ENCODE data around the gene MAB21L4. TPM values are rescaled to one million over a fixed set of nuclear protein-coding genes. Genes with fewer than 3 reads are reported as not detected.

MAB21L4 gene
- total and polyA plus RNA-seq, 8 donors: 0.79 to 35.7 (median 2.0) TPM

GRCh38 chr2:240896871-240897692, 1.1 kb upstream of the MAB21L4 start:
- Histone ChIP-seq H3K4me1 (peaks cover 3 to 6% of the 10 kb centered on the region in 2 donors), H3K4me3 (no peak overlapping the region), H3K27ac (no peak overlapping the region), H3K36me3 (no peaks in the 10 kb centered on the region), H3K9me3 (no peaks in the 10 kb centered on the region), H3K27me3 (no peaks in the 10 kb centered on the region)
- DNase-seq: peak in 1 of 4 donors; percentile 79
- TF ChIP-seq CTCF (IDR thresholded peaks at IDR 0.05): no peak
- ATAC-seq: peak; percentile 48
- intact Hi-C loops (cut with DNase I): no loop called here

- ATAC-seq (peak; percentile 11), DNase-seq (no peak)
- no peaks in the 10 kb centered on the region for H3K36me3 ChIP-seq
- H3K9me3 ChIP-seq: no peaks in the 10 kb centered on the region
- H3K27ac ChIP-seq: peak overlapping the region in 1 of 2 donors; percentile 44
- no peak for TF ChIP-seq CTCF (IDR thresholded peaks at IDR 0.05)
- H3K4me3 ChIP-seq: no peak overlapping the region
- intact Hi-C loops (cut with DNase I): no loop called here
- no peaks in the 10 kb centered on the region for H3K27me3 ChIP-seq
- H3K4me1 ChIP-seq: peaks cover 3 to 6% of the 10 kb centered on the region in 2 donors
Measured at GRCh38 chr2:240896394-240896793, 438 bp upstream of the MAB21L4 start.

- Histone ChIP-seq H3K27me3 (no peaks in the 10 kb centered on the region), H3K4me1 (peaks cover 3 to 6% of the 10 kb centered on the region in 2 donors), H3K36me3 (no peaks in the 10 kb centered on the region), H3K27ac (no peak overlapping the region), H3K9me3 (no peaks in the 10 kb centered on the region), H3K4me3 (peak overlapping the region in 1 of 2 donors; percentile 31)
- intact Hi-C loops (cut with DNase I): no loop called here
- no peak for TF ChIP-seq CTCF (IDR thresholded peaks at IDR 0.05)
- peak in 1 of 4 donors; percentile 68 for DNase-seq
- no peak for ATAC-seq
Measured at GRCh38 chr2:240894836-240895558, 959 bp downstream of the MAB21L4 start.

- intact Hi-C loops (cut with DNase I): no loop called here
- no peaks in the 10 kb centered on the region for H3K36me3 ChIP-seq
- H3K4me1 ChIP-seq: peaks cover 3 to 6% of the 10 kb centered on the region in 2 donors
- H3K9me3 ChIP-seq: no peaks in the 10 kb centered on the region
- ATAC-seq (no peak), DNase-seq (peak in 1 of 4 donors; percentile 74)
- H3K27me3 ChIP-seq: no peaks in the 10 kb centered on the region
- H3K4me3 ChIP-seq: peak overlapping the region in 1 of 2 donors; percentile 31
- no peak overlapping the region for H3K27ac ChIP-seq
- TF ChIP-seq CTCF (IDR thresholded peaks at IDR 0.05): no peak
Measured at GRCh38 chr2:240894006-240894405, 1.9 kb downstream of the MAB21L4 start.

DNA sequence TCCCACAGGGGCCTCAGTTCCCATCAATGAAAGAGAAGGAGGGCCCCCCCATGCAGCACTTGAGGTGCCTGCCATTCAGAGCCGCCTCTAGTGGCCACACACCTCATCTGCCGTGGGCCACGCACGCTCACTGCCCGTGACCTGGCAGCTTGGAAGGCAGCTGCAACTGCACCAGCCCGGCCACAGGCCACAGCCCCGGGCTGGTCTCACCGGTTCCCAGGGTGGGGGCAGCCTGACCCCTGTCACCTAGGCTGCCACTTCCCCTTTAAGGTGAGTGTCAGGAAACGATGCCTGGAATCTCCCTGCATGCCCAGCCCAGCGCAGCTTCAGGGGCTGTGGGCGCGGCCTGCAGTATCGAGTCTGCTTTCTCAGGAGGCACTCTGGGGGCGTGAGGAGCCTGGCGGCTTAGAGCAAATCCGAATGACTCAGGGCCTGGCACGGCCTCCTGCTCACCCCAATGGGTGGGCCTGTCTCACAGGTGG, 2.6 kb downstream of the MAB21L4 start:
- Histone ChIP-seq H3K27ac (no peak overlapping the region), H3K4me1 (peaks cover 3 to 6% of the 10 kb centered on the region in 2 donors)
- TF ChIP-seq CTCF (IDR thresholded peaks at IDR 0.05): no peak

More for the DNA sequence above, 2.6 kb downstream of the MAB21L4 start:
- DNase-seq (peak in 3 of 4 donors; percentile 48 to 68 (median 51)), ATAC-seq (peak; percentile 41)
- Histone ChIP-seq H3K27me3 (no peaks in the 10 kb centered on the region), H3K4me3 (peak overlapping the region in 1 of 2 donors; percentile 31), H3K9me3 (no peaks in the 10 kb centered on the region), H3K36me3 (no peaks in the 10 kb centered on the region)
- intact Hi-C loops (cut with DNase I): no loop called here

All from left lung (tissue), 10 donors.